Fibroblast of lung (primary cell): Measurements from ENCODE around the gene ST13. TPM values are rescaled to one million over a fixed set of nuclear protein-coding genes. Genes with fewer than 3 reads are reported as not detected.

ENCODE experiments used
- DNase-seq, 2 donors: peaks; one replicate each; pipeline versions ENCODE4 v3.0.0 to v3.0.0-alpha.2; 2010; ENCODE audit warnings: low read depth in 2 of 2
- H2AFZ ChIP-seq: 2 replicates; pipeline ENCODE4 v1.5.1; 2012; ENCODE audit warnings: low read length, control low read depth, inconsistent platforms
- H3K27ac ChIP-seq: 2 replicates; pipeline ENCODE4 v1.5.1; 2011; ENCODE audit warnings: low read length, control low read depth; ENCODE audit not compliant: insufficient read depth
- H3K27me3 ChIP-seq: 2 replicates; pipeline ENCODE4 v1.5.1; 2011; ENCODE audit warnings: mild to moderate bottlenecking, low read length; ENCODE audit not compliant: control insufficient read depth, insufficient read depth
- H3K36me3 ChIP-seq: 2 replicates; pipeline ENCODE4 v1.5.1; 2011; ENCODE audit warnings: low read length; ENCODE audit not compliant: control insufficient read depth, insufficient read depth
- H3K4me1 ChIP-seq: 2 replicates; pipeline ENCODE4 v1.5.1; 2011; ENCODE audit warnings: low read length; ENCODE audit not compliant: control insufficient read depth, insufficient read depth; ENCODE audit errors: extremely low read depth
- H3K4me2 ChIP-seq: 2 replicates; pipeline ENCODE4 v1.5.1; 2011; ENCODE audit warnings: low read length, control low read depth; ENCODE audit not compliant: insufficient read depth; ENCODE audit errors: extremely low read depth
- H3K4me3 ChIP-seq, 4 experiments: fragments of 200-600 bp in 1 of 4; sonication (generic) in 1 of 4; replicated peaks in 1 of 4; 2 replicates each; pipeline ENCODE4 v1.5.1; 2011 to 2016; ENCODE audit warnings: low read length in 4 of 4, low read depth in 3 of 4, mild to moderate bottlenecking in 3 of 4, control low read depth in 2 of 4, inconsistent platforms in 1 of 4, mixed read lengths in 1 of 4; ENCODE audit not compliant: insufficient read depth in 1 of 4; ENCODE audit errors: control extremely low read depth in 1 of 4
- H3K79me2 ChIP-seq: 2 replicates; pipeline ENCODE4 v1.5.1; 2012; ENCODE audit warnings: mild to moderate bottlenecking, low read length, inconsistent platforms; ENCODE audit not compliant: control insufficient read depth, insufficient read depth
- H3K9ac ChIP-seq: 2 replicates; pipeline ENCODE4 v1.5.1; 2011; ENCODE audit warnings: mild to moderate bottlenecking, low read length, control low read depth; ENCODE audit not compliant: insufficient read depth
- H3K9me3 ChIP-seq: 2 replicates; pipeline ENCODE4 v1.5.1; 2012; ENCODE audit warnings: low read depth, low read length; ENCODE audit not compliant: control insufficient read depth, insufficient read depth
- H4K20me1 ChIP-seq: 2 replicates; pipeline ENCODE4 v1.5.1; 2011; ENCODE audit warnings: low read length; ENCODE audit not compliant: control insufficient read depth, insufficient read depth; ENCODE audit errors: extremely low read depth
- EZH2 ChIP-seq: IDR thresholded peaks from 2 replicates; pipeline ENCODE4 v1.5.1; 2012; ENCODE audit warnings: low read length, control low read depth, mild to moderate bottlenecking; ENCODE audit errors: missing control alignments
- polyA plus RNA-seq, 2 donors: library from polyadenylated mRNA; depleted of rRNA in 1 of 2; stranded (reverse) in 1 of 2; unstranded in 1 of 2; fragments of >200 nt; gene quantifications; 2 replicates each; pipeline ENCODE4 v1.2.1, GENCODE V29; 2011 to 2012; ENCODE audit warnings: missing spikeins in 1 of 2
- total RNA-seq: library from RNA; depleted of rRNA; stranded (reverse); fragments of >200 nt; gene quantifications from 2 replicates; pipeline ENCODE4 v1.2.1, GENCODE V29; 2014
- TF ChIP-seq, protein P1 (sequence below), 2 donors: IDR thresholded peaks in 1 of 2; conservative IDR thresholded peaks in 1 of 2; 1 replicate in 1 of 2; 2 replicates in 1 of 2; pipeline ENCODE4 v1.5.1; 2011 to 2012; ENCODE audit warnings: low read length in 2 of 2, control low read depth in 1 of 2, inconsistent platforms in 1 of 2, low read depth in 1 of 2, mild to moderate bottlenecking in 1 of 2

Gene ST13
- total and polyA plus RNA-seq, 2 donors (not counting 1 experiment from before 2014, with no cell fraction given): 239 to 266 TPM

DNA sequence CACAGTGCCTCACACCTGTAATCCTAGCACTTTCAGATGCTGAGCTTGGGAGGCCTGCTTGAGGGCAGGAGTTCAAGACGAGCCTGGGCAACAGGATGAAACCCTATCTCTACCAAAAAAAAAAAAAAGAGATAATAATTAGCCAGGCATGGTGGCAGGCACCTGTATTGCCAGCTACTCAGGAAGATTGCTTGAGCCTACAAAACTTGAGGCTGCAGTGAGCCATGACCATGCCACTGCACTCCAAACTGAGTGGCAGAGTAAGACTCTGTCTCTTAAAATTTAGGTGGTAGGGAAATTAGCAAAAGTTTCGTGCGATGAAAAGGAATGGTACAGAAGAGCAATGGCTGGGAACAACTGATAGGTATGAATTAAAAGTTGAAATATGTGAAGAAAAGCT, 18.0 kb downstream of the ST13 start:
- DNase-seq: no peak
- TF ChIP-seq, protein P1, sequence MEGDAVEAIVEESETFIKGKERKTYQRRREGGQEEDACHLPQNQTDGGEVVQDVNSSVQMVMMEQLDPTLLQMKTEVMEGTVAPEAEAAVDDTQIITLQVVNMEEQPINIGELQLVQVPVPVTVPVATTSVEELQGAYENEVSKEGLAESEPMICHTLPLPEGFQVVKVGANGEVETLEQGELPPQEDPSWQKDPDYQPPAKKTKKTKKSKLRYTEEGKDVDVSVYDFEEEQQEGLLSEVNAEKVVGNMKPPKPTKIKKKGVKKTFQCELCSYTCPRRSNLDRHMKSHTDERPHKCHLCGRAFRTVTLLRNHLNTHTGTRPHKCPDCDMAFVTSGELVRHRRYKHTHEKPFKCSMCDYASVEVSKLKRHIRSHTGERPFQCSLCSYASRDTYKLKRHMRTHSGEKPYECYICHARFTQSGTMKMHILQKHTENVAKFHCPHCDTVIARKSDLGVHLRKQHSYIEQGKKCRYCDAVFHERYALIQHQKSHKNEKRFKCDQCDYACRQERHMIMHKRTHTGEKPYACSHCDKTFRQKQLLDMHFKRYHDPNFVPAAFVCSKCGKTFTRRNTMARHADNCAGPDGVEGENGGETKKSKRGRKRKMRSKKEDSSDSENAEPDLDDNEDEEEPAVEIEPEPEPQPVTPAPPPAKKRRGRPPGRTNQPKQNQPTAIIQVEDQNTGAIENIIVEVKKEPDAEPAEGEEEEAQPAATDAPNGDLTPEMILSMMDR (conservative IDR thresholded peaks at IDR 0.05 in 1 of 2, IDR thresholded peaks at IDR 0.05 in 1 of 2; ENCODE audit: low read depth in 1 of 2, low read length in 2 of 2): no peak
- TF ChIP-seq EZH2: no peak

DNA sequence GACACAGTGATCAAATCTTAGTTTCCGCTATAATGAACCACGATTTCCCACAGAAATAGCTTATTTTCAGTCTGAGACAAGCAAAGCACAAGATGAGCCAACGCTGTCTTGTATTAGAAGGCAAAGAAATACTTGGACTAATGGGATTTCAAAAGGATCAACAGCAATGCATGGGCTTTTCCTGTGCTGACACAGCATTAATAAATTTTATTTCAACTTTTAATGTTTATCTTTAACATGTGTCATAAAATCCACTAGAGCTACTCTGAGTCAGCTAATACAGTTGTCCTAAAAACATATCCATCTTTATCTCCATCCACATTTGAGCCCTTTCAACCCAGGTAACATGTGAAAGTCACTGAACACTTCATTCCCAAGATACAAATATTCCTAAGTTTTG, 21.8 kb downstream of the ST13 start:
- Histone ChIP-seq H3K9ac (no peak overlapping the region), H3K4me3 (no peak overlapping the region), H3K4me1 (no peaks in the 10 kb centered on the region), H3K9me3 (no peaks in the 10 kb centered on the region), H3K27ac (no peak overlapping the region), H3K4me2 (no peak overlapping the region), H3K79me2 (peaks cover 6% of the 10 kb centered on the region), H3K27me3 (no peaks in the 10 kb centered on the region), H2AFZ (no peak overlapping the region), H4K20me1 (no peaks in the 10 kb centered on the region), H3K36me3 (peaks cover 5% of the 10 kb centered on the region)
- DNase-seq: no peak
- TF ChIP-seq, protein P1 (conservative IDR thresholded peaks at IDR 0.05 in 1 of 2, IDR thresholded peaks at IDR 0.05 in 1 of 2; ENCODE audit: low read depth in 1 of 2, low read length in 2 of 2): no peak
- TF ChIP-seq EZH2: no peak

More for the DNA sequence above, 18.0 kb downstream of the ST13 start:
- Histone ChIP-seq H3K4me3 (no peak overlapping the region), H2AFZ (no peak overlapping the region), H3K27me3 (no peaks in the 10 kb centered on the region), H3K4me1 (no peaks in the 10 kb centered on the region), H4K20me1 (no peaks in the 10 kb centered on the region), H3K27ac (no peak overlapping the region), H3K36me3 (peaks cover 5% of the 10 kb centered on the region), H3K79me2 (peaks cover 11% of the 10 kb centered on the region), H3K4me2 (no peak overlapping the region), H3K9me3 (no peaks in the 10 kb centered on the region), H3K9ac (no peak overlapping the region)

DNA sequence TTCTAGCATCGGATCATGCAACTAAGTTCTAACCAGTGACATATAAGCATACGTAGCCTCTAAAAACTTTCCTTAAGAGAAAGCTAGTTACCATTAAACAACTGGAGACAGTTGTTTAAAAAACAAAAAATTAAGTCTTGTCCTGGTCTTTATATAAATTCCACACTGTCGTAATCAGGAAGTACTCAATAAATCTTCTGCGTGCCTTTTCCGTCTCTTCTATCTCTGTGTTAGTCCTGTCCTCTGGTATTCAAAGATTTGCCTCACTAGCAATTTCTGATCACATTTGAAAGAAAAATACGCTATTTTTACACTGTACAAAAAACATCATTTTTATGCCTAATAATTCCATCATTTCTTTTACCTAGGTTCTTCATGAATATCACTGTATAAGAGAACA, 27.3 kb downstream of the ST13 start:
- Histone ChIP-seq H3K4me1 (no peaks in the 10 kb centered on the region), H3K27me3 (no peaks in the 10 kb centered on the region), H2AFZ (no peak overlapping the region), H3K4me3 (no peak overlapping the region), H3K9ac (no peak overlapping the region), H3K9me3 (no peaks in the 10 kb centered on the region), H3K27ac (no peak overlapping the region), H3K36me3 (peaks cover 2% of the 10 kb centered on the region), H3K4me2 (no peak overlapping the region), H4K20me1 (no peaks in the 10 kb centered on the region), H3K79me2 (no peaks in the 10 kb centered on the region)
- TF ChIP-seq, protein P1 (conservative IDR thresholded peaks at IDR 0.05 in 1 of 2, IDR thresholded peaks at IDR 0.05 in 1 of 2; ENCODE audit: low read depth in 1 of 2, low read length in 2 of 2): no peak
- DNase-seq: no peak
